GM18861 (cell line): Measurements from ENCODE around the gene MOB3B.

Experiments used
- ATAC-seq: cut with Tn5 transposase; IDR thresholded peaks from one replicate; pipeline ENCODE4 v1.9.1; 2021; ENCODE audit not compliant: unreplicated experiment

The MOB3B gene

GRCh38 chr9:27369591-27369990 lies 160.0 kb downstream of the MOB3B start:
- ATAC-seq, result no peak

GRCh38 chr9:27368316-27368985 lies 161.2 kb downstream of the MOB3B start:
- no peak for ATAC-seq

GRCh38 chr9:27367921-27368315 lies 161.7 kb downstream of the MOB3B start:
- ATAC-seq, result no peak

GRCh38 chr9:27367175-27367798 lies 162.3 kb downstream of the MOB3B start:
- peak; percentile 70 for ATAC-seq

- peak; percentile 79 for ATAC-seq
These were observed 163.8 kb downstream of the MOB3B start for GRCh38 chr9:27365707-27366376.

GRCh38 chr9:27362447-27363210 lies 167.0 kb downstream of the MOB3B start:
- no peak for ATAC-seq

- no peak for ATAC-seq
These were observed 168.1 kb downstream of the MOB3B start for GRCh38 chr9:27361492-27361891.

GRCh38 chr9:27359763-27360162 lies 169.9 kb downstream of the MOB3B start:
- no peak for ATAC-seq

- ATAC-seq, result no peak
These were observed 171.6 kb downstream of the MOB3B start for GRCh38 chr9:27358007-27358406.

- ATAC-seq, result no peak
These were observed 173.2 kb downstream of the MOB3B start for GRCh38 chr9:27356446-27356845.

- no peak for ATAC-seq
These were observed 174.4 kb downstream of the MOB3B start for GRCh38 chr9:27355166-27355565.

- peak; percentile 82 for ATAC-seq
These were observed 176.0 kb downstream of the MOB3B start for GRCh38 chr9:27353474-27354229.

- ATAC-seq, result no peak
These were observed 176.5 kb downstream of the MOB3B start for GRCh38 chr9:27353166-27353473.

GRCh38 chr9:27352457-27353165 lies 177.0 kb downstream of the MOB3B start:
- ATAC-seq, result no peak

GRCh38 chr9:27351438-27351837 lies 178.2 kb downstream of the MOB3B start:
- no peak for ATAC-seq

GRCh38 chr9:27350382-27350976 lies 179.1 kb downstream of the MOB3B start:
- no peak for ATAC-seq

GRCh38 chr9:27349698-27350080 lies 179.9 kb downstream of the MOB3B start:
- no peak for ATAC-seq

GRCh38 chr9:27348785-27349697 lies 180.6 kb downstream of the MOB3B start:
- ATAC-seq, result no peak

- no peak for ATAC-seq
These were observed 181.7 kb downstream of the MOB3B start for GRCh38 chr9:27347889-27348288.
